IPS-20b (cell line): ENCODE data around the gene CASK.

ENCODE experiments used
- H3K27ac ChIP-seq: one replicate; pipeline ENCODE4 v1.5.1; 2013; ENCODE audit warnings: low read length
- H3K27me3 ChIP-seq: 2 replicates; pipeline ENCODE4 v1.6.1; 2013; ENCODE audit warnings: mild to moderate bottlenecking, low read length, inconsistent platforms; ENCODE audit not compliant: insufficient read depth
- H3K36me3 ChIP-seq: 2 replicates; pipeline ENCODE4 v1.6.1; 2013; ENCODE audit warnings: low read depth, mild to moderate bottlenecking, inconsistent platforms, low read length, moderate library complexity; ENCODE audit not compliant: insufficient read depth
- H3K4me1 ChIP-seq: 2 replicates; pipeline ENCODE4 v1.6.1; 2013; ENCODE audit warnings: mild to moderate bottlenecking, control low read depth, inconsistent platforms, low read length, moderate library complexity; ENCODE audit not compliant: insufficient read depth
- H3K4me3 ChIP-seq: 2 replicates; pipeline ENCODE4 v1.5.1; 2013; ENCODE audit warnings: mild to moderate bottlenecking, low read length, inconsistent platforms
- H3K9ac ChIP-seq: 2 replicates; pipeline ENCODE4 v1.6.1; 2013; ENCODE audit warnings: low read depth, mild to moderate bottlenecking, inconsistent platforms, low read length, moderate library complexity
- H3K9me3 ChIP-seq: 2 replicates; pipeline ENCODE4 v1.6.1; 2013; ENCODE audit warnings: mild to moderate bottlenecking, low read depth, low read length, inconsistent platforms; ENCODE audit not compliant: insufficient read depth

CASK gene

DNA sequence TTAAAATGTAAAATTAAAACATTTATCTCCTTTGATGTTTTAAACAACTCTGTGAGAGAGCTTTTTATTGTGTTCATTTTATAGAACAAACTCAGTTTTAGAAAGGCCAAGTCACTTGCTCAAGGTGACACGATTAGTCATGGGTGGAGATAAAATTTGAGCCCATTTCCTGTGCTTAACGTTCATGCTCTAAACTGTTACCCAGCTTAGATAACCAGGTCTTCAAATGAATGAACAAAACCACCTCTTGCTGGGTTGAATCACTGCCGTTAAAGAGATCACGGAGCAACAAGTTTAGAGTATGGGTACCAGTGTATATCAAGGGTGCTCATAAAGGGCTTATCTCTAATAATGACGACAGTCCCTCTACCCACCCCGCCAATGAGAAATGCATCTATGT, 10.2 kb upstream of the CASK start:
- Histone ChIP-seq H3K4me3 (no peak overlapping the region), H3K36me3 (no peaks in the 10 kb centered on the region)

DNA sequence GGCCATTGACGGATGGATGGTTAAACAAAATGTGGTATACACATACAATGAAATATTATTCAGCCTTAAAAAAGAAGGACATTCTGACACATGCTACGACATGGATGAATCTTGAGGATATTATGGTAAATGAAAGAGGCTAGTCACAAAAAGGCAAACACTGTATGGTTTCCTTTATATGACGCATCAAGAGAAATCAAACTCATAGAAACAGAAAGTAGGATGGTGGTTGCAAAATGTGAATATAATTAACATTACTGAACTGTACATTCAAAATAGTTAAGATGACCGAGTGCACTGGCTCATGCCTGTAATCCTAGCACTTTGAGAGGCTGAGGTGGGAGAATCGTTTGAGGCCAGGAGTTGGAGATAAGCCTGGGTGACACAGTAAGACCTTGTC, 9.5 kb upstream of the CASK start:
- Histone ChIP-seq H3K9ac (no peak overlapping the region), H3K9me3 (no peaks in the 10 kb centered on the region), H3K4me1 (no peaks in the 10 kb centered on the region), H3K27ac (no peak overlapping the region), H3K36me3 (no peaks in the 10 kb centered on the region), H3K4me3 (no peak overlapping the region), H3K27me3 (no peaks in the 10 kb centered on the region)

More for the DNA sequence above, 10.2 kb upstream of the CASK start:
- Histone ChIP-seq H3K9ac (no peak overlapping the region), H3K4me1 (no peaks in the 10 kb centered on the region), H3K9me3 (no peaks in the 10 kb centered on the region), H3K27ac (no peak overlapping the region), H3K27me3 (no peaks in the 10 kb centered on the region)

DNA sequence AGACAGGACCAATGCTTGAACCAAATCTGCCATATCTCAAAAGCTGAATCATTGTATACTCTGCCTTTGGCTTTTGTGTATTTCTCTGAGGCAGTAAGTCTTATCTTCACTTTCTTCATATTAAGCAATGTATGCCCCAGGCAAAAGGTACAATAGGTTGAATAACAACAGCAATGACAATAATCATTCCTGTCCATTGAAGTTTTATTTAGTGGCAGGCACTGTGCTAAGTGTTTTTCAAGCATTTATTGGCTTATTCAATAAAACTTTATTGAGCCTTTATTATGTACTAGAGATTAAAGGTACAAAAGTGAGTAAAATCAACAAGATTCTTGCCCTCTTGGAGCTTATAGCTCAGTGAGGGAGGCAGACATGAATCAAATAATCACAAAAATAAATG, 8.2 kb upstream of the CASK start:
- no peaks in the 10 kb centered on the region for H3K9me3 ChIP-seq
- no peaks in the 10 kb centered on the region for H3K36me3 ChIP-seq
- H3K27ac ChIP-seq = no peak overlapping the region
- H3K27me3 ChIP-seq = no peaks in the 10 kb centered on the region
- no peak overlapping the region for H3K9ac ChIP-seq
- H3K4me1 ChIP-seq = no peaks in the 10 kb centered on the region
- no peak overlapping the region for H3K4me3 ChIP-seq

DNA sequence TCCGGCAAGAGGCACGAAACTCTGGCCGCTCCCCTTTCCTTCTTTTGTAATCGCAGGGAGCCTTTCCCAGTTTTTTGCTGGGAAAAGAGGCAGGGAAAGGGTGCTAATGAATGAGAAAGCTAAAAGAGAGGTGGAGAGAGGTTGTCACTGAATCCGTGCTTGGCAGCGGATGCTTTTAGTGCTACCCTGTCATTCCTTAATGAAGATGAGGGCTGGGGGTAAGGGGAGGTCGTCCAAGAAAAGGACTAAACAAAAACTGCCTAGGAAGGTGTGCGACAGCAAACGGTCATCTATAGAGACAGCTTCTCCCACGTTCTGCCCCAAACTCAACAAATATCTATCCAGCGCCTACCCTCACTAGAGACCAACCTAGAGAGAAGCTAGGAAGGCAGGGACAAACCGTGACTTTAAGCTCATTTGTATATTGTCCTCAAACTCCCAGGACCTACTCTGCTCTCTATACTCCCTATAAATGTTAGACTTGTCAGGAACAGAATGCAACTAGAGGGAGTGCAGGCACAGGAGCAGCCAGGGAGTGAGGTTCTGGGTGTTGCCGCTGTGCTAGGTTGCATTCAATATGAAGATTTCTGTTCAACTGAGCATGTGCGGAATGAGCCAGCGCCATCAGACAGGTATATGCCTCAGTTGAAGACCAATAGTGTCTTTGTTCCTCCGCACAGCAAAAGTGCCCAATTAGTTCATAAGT, 777 bp upstream of the CASK start:
- Histone ChIP-seq H3K36me3 (no peaks in the 10 kb centered on the region), H3K9ac (peak overlapping the region; percentile 78; the same call in 1 of the 2 replicates), H3K27me3 (peaks cover 8% of the 10 kb centered on the region; the same call in 1 of the 2 replicates), H3K27ac (no peak overlapping the region), H3K9me3 (no peaks in the 10 kb centered on the region), H3K4me3 (peak overlapping the region; percentile 82), H3K4me1 (peaks cover 2% of the 10 kb centered on the region; the same call in 1 of the 2 replicates)

DNA sequence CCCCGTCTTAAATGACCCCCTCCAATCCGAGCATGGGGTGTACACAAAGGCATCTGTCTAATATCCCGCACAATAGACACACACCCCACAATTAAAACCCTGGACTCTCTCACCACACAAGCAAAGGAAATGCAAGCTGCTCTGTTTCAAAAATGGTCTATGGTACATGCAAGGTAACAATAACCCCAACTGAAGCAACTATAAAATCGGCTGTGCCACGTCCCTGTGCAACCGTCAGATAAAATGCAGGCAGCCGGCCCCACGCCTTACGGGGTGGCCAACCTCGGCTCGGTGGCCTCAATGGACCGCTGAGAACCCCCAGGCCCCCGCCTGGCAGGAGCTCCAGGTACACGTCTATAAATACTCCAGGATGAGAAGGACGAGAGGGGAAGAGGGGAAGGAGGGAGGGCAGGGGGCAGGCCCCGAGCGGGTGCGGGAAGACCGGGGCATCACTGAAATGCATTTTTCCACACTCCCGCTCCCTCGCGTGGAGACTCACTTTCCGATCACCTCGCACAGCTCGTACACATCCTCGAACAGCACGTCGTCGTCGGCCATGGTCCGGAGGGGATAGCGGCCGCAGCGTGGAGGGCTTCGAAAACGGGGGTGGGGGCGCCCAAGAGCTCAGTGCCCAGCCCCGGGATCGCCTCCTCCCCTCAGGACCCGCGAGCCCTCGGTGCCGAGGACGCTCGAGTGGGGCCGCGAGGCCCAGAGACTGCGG, 763 bp downstream of the CASK start:
- Histone ChIP-seq H3K27ac (no peak overlapping the region), H3K27me3 (peaks cover 8% of the 10 kb centered on the region; the same call in 1 of the 2 replicates)

DNA sequence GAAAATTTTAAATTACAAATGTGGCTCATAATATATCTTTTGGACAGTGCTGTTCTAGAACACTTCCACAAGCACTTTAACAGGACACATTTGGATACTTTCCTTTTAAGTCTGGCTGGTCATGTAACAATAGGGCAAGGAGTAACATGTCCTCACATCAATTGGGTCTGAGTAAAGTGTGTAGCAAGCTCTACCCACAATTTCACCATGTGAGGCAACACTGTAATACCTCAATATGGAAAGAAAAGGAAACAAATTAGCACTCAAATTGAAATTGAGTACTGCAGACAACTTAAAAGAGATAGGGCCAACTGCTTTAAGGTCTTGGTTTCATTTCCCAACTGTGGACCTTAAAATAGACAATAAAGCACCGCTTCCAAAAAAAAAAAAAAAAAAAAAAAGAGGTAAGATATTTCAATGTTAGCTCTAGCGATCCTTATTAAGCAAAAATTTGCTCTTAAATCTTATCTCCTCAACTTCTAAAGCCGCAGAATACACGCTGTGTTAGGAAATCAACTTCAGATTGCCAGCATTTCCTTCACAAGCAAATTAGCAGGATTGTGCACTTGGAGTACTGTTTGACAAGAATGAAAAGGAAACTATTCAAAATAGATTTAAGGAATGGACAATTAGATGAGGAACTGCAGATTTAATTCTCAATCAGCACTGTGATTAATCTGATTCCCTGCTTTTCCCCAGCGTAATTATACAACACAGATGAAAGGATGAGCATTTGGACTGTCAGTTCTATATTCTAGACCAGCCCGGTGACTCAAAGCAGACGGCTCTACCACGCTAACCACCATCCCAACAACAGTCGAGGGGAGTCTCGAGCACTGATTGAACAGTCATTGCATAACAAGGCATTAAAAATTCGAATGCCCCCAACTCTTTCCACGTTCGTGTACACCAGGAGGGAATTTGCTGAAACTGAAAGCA, 1.6 kb downstream of the CASK start:
- Histone ChIP-seq H3K9ac (peak overlapping the region; percentile 78), H3K27me3 (peaks cover 8% of the 10 kb centered on the region; the same call in 1 of the 2 replicates), H3K36me3 (no peaks in the 10 kb centered on the region), H3K27ac (no peak overlapping the region), H3K9me3 (no peaks in the 10 kb centered on the region), H3K4me1 (peaks cover 3% of the 10 kb centered on the region), H3K4me3 (peak overlapping the region; percentile 92)

More for the DNA sequence above, 763 bp downstream of the CASK start:
- H3K4me3 ChIP-seq = peak overlapping the region; percentile 92
- peak overlapping the region; percentile 78 for H3K9ac ChIP-seq
- H3K36me3 ChIP-seq = no peaks in the 10 kb centered on the region
- peaks cover 3% of the 10 kb centered on the region for H3K4me1 ChIP-seq
- no peaks in the 10 kb centered on the region for H3K9me3 ChIP-seq

DNA sequence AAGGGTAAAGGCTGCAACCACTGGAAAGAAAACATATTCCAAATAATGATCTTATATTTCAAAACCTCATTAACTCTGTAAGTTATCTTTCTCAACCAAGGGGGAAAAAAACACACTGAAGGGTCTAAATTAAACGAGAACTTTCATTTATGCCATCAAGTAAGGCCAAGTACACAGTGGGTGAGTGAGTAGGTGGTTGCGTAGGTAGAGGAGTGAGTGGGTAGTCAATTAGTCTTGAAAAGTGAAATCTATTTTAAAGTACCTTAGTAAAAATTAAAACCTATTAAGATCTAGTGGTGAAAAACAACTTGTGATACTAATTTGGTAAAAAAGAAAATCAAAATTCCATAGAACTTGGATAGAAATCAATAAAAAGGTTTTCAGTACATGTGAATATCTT, 3.5 kb downstream of the CASK start:
- Histone ChIP-seq H3K36me3 (no peaks in the 10 kb centered on the region), H3K9me3 (no peaks in the 10 kb centered on the region), H3K27me3 (peaks cover 3% of the 10 kb centered on the region; the same call in 1 of the 2 replicates), H3K4me1 (peaks cover 3% of the 10 kb centered on the region), H3K4me3 (no peak overlapping the region), H3K9ac (no peak overlapping the region), H3K27ac (no peak overlapping the region)

DNA sequence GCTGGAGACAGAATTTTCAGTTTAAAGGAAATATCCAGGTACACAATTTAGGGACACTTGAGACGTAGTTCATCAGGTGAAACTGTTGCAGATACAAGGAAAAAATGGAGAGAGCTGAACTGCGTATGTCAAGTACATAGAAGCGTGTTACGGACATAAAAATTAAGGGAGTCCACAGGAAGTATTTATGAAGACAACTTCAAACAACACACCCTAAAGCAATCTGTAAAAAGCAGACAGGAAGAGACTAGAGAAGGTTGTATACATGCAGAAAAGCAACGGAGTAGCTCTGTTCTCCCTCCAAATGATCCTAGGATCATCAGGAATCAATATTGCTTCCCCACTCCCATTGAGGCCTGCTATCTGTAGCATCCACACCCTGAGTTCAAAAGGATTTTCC, 5.8 kb downstream of the CASK start:
- Histone ChIP-seq H3K9ac (no peak overlapping the region), H3K27me3 (no peaks in the 10 kb centered on the region), H3K36me3 (no peaks in the 10 kb centered on the region), H3K4me3 (no peak overlapping the region), H3K27ac (no peak overlapping the region), H3K4me1 (peaks cover 3% of the 10 kb centered on the region), H3K9me3 (no peaks in the 10 kb centered on the region)

DNA sequence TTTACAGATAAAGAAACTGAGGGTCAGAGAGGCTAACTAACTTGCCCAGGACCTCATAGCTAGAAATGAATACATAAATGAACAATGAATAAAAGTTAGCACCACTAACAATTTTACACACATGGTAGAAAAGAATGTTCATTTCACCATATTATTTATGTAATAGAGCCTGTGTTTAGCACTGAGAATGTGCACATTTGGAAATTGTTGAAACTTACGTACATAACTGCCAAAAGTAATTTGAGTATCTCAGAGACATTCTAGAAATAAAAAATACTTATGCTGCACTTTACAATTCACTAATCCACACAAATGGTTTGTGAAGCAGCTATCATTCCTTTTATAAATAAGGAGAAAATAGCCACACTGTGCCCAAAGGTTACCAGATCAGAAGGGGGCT, 9.9 kb downstream of the CASK start:
- H3K9me3 ChIP-seq = no peaks in the 10 kb centered on the region
- H3K4me3 ChIP-seq = no peak overlapping the region
- H3K27me3 ChIP-seq = no peaks in the 10 kb centered on the region
- no peak overlapping the region for H3K9ac ChIP-seq
- H3K27ac ChIP-seq = no peak overlapping the region
- no peaks in the 10 kb centered on the region; the same call in 1 of the 2 replicates for H3K4me1 ChIP-seq
- no peaks in the 10 kb centered on the region for H3K36me3 ChIP-seq

DNA sequence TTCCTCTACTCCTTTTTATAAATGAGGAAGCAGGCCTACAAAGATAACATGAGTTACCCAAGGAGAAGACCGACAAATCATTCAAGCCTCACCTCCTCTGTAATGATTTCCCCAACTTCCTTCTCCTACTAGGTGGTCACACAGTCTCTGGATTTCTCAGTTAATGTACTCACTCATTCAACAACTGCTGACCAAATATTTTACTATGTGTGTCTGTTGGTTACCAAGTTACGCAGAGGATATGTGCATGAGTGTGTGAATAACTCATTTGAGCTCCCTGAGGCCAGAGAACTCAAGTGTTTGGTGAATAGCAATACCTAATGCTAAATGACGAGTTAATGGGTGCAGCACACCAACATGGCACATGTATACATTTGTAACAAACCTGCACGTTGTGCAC, 10.4 kb downstream of the CASK start:
- H3K4me3 ChIP-seq = no peak overlapping the region
- H3K36me3 ChIP-seq = no peaks in the 10 kb centered on the region
- H3K27me3 ChIP-seq = no peaks in the 10 kb centered on the region
- no peaks in the 10 kb centered on the region for H3K9me3 ChIP-seq
- H3K4me1 ChIP-seq = no peaks in the 10 kb centered on the region; the same call in 1 of the 2 replicates
- H3K9ac ChIP-seq = no peak overlapping the region
- no peak overlapping the region for H3K27ac ChIP-seq

DNA sequence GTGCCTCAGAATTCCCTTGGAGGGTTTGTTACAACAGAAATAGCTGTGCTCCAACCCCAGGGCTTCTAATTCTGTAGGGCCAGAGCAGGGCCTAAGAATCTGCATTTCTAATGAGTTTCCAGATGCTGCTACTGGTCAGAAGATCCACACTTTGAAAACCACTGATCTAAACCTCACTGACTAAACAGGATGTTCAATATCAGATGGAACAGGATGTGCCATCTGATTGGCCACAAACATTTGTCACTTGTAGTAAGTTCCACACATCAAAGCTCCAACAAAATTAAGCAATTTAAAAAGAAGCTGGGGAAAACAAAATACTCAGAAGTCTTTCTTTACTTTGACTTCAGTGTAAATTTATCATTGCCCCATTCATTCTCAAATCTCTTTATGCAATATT, 14.3 kb downstream of the CASK start:
- Histone ChIP-seq H3K9me3 (peaks cover 7% of the 10 kb centered on the region), H3K4me3 (no peak overlapping the region), H3K9ac (no peak overlapping the region), H3K27ac (no peak overlapping the region), H3K27me3 (no peaks in the 10 kb centered on the region), H3K4me1 (no peaks in the 10 kb centered on the region), H3K36me3 (no peaks in the 10 kb centered on the region)
